GM18870 (cell line): Measurements from ENCODE around the gene PECR.
A peak's percentile ranks its signal among the peaks of the same experiment; 100 is the strongest.
"Not testable (repeated sequence)": the region's sequence is repeated elsewhere in the genome, so short reads cannot be mapped to it uniquely, and the experiment has no call there.

Source experiments
- ATAC-seq: cut with Tn5 transposase; IDR thresholded peaks from one replicate; pipeline ENCODE4 v1.9.1; 2021; ENCODE audit warnings: moderate library complexity; ENCODE audit not compliant: unreplicated experiment

Gene PECR

DNA sequence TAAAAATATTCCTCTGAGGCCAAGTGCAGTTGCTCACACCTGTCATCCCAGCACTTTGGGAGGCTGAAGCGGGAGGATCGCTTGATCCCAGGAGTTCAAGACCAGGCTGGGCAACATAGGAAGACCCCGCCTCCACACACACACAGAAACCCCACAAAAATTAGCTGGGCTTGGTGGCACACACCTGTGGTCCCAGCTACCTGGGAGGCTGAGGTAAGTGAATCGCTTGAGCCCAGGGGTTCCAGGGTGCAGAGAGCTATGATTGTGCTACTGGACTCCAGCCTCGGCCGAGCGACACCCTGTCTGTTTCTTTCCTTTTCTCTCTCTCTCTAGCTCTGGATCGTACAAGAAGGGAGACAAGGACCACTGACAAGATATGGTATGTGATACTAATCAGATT is 25.7 kb upstream of the PECR start:
- ATAC-seq: no peak

DNA sequence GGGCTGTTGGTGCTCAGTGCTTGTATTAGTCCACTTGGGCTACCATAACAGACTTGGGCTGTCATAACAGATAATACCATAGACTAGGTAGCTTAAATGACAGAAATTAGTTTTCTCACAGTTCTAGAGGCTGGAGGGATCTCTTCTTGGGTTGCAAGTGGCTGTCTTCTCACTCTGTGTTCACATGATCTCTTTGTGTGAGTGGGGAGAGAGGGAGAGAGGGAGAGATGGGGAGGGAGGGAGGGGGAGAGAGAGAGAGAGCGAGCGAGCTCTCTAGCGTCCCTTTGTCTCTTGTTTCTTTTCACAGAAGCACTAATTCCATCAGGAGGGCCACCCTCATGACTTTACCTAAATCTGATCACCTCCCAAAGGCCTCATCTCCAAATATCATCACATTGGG is 23.1 kb upstream of the PECR start:
- no peak for ATAC-seq

DNA sequence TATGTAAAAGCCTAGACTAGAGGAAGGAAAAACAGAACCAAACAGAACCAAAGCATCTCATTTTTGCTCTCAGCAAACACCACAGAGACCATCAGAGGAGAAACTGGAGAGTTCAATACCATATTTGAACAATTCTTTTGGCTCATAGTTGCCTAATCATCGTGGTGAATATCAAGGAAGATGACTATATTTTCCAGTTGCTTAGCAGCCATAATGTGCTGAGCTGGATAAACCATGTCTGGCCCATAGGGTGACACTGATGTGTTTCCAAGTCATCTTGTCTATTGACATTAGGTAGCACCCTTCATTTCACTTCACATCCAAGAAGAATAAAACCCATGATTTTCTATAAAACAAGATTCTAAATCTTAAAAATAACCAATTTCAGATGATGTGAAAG is 21.6 kb upstream of the PECR start:
- ATAC-seq: no peak

DNA sequence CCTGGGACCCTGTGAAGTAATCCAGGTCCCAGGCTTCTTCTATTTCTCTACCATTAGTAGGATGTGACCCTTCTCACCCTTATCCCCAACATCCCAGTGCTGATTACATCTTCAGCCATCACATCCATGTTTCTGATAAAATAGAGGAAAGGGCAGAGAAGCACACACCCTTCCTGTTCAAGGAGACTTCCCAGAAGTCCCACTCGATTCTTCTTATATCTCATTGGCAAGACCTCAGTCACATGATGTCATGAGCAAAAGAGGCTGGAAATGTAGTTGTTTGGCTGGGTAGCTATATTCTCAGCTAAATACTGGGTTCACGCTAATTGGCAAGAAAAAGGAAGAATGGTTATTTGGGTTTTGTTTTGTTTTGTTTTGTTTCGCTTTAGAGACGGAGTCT is 19.5 kb upstream of the PECR start:
- ATAC-seq: no peak

DNA sequence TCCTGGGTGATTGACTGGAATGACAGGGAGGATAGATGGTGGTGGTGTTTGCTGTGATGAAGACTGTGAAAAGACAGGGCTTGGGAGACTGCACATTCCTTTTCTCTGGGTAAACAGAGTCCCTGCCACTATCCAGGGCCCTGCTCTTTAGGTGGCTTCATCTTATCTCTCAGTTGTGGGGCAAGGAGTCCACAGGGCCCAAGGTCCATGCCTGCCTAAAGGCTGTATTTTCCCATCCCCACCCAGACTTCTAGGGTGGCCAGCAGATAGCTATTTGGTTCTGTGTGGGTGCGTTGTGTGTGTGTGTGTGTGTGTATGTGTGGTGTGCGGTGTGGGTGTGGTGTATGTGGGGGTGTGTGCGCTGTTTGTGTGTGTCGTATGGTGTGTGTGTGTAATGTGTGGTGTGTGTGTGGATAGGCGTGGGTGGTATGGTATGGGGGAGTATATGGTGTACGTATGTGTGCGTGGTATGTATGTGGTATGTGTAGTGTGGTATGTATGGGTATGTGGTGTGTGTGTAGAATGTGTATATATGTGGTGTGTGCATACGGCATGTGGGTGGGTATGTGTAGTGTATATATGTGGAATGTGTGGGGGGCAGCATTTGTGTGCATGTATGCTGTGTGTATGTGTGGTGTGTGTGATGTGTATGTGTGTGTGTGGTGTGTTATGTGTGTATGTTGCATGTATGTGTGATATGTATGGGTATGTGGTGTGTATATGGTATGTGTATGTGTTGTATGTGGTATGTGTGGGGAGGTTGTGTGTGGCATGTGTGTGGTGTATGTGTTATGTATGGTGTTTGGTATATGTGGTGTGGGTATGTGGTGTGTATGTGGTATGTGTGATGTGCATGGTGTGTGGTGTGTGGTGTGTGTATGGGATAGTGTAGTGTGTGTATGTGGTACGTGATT is 17.1 kb upstream of the PECR start:
- ATAC-seq: no peak

DNA sequence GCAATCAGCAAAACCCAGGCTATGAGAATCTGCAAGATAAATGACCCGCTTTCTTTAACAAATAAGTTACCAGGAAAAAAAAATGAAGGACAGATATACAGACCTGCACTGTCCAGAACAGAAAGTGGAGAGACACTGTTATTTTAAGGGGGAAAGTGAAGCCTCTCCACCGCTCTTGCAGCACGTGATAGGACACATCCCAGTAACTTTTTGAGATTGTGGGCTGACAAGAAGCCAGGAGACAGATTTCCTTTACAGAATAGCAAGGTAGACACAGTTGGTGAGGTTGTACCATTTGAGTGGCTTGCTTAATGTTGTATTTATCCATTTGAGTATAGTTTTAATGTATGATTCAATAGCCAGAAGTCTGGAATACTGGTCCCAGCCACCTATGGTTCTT is 13.1 kb upstream of the PECR start:
- no peak for ATAC-seq

DNA sequence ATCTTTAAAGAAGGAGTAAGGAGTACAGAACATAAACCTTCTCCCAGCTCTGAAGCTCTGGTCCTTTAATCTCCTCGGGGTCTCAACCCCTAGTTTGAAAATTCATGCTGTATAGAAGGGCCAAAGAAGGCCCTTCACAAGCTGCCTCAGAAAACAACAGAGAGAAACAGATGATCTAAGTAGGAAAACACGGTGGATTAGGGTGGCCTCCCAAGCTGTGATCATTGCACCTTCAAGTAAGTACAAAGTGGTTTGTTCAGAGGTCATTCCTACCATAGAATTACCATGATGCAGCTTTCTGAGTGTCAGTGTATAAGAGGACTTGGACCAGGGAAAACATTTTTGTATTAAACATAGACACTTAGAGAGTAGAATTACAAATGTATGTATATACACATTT is 11.0 kb upstream of the PECR start:
- no peak for ATAC-seq

DNA sequence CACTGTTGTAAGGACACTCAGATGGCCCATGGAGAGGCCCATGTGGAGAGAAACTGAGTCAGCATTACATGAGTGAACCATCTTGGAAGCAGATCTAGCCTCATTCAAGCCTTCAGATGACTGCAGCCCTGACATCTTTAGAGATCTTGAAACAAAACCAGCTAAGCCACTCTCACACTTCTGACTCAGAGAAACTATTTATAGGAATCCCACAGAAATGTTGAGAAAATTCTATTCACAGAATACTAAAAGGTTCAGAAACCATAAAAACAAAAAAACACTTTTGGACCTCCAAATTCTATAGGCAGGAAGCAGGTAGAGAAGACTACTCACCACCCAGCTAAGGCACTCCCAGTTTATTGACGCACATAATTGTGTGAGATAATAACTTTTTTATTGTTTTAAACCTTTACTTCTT is 8.8 kb upstream of the PECR start:
- peak; percentile 73 for ATAC-seq

DNA sequence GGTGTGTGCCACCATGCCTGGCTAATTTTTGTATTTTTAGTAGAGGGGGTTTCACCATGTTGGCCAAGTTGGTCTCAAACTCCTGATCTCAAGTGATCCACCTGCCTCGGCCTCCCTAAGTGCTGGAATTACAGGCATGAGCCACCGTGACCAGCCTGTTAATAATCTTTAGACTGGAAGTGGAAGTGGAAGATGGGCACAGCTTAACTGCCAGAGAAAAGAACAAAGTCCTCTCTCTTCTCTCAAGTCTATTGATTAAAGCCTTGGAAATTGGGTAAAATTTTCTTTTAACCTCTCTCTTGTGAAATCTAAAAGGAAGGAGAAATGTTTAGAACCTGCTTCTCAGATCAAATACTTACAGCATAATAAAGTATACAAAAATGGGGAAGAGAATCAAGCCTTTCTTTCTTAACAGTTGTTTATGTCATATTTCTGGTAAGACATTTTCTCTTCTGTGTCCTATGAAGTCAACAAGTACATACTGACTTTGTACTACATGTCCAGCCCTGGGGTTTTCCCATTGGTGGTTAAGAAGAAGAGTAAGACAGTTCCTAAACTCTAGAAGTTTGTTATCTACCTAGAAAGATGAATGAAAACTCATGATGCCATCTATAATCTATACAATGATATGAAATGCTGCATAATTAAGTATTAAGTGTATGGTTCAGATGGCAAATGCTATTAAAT is 4.7 kb upstream of the PECR start:
- ATAC-seq: no peak

DNA sequence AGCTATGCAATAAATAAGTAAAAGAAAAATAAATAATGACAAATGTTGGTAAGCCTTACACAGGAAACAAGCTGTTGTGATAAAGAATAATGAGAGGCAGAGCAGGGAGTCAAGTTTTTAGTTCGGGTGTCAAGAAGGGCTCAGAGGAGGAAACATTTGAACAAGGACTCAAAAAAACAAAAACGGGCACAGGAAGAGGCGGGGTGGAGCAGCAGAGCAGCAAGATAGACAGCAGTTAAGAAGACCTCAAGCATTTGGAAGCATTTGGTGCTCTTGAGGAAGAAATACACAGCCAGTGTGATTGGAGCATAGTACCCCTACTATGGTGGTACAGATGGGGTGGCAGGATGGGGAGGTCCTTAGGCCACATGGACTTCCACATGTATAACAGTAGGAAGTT is 2.9 kb upstream of the PECR start:
- ATAC-seq: no peak

DNA sequence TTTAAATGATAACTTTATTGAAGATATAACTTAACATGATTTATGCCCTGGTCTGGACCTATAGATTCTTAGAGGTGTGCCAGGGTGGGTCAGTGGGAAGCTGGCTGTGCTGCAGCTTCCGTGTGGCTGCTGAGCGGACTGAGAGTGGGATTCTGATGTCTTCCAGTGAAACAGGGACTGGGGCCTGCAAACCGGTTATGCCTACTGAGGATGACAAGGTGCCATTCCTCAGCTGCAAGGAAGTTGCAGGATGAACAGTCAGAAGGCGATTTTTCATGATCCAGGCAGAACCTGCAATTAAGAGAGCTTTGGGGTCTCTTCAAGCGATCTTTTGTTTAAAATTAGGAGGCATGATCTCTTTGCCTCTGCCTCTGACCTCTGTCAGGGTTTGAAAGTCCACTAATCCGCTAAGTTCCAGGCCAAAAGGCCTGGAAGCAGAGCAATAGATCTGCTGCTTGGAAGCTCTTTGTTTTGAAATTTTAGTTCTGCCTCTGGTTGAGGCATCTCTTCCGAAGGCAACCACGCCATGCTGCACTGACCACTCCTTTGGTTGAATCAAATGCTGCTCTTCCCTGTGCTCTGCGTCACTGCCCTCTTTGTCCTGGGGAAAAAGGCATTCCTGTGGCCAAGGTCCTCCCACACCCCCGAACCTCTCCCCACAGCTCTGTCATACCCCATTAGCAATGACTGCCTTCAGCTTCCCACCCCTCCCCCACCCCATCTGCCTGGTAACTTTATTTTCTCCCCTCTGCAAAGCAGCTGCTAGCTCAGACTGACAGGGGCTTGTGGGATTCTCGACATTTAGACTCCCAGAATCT is 2.1 kb upstream of the PECR start:
- no peak for ATAC-seq

DNA sequence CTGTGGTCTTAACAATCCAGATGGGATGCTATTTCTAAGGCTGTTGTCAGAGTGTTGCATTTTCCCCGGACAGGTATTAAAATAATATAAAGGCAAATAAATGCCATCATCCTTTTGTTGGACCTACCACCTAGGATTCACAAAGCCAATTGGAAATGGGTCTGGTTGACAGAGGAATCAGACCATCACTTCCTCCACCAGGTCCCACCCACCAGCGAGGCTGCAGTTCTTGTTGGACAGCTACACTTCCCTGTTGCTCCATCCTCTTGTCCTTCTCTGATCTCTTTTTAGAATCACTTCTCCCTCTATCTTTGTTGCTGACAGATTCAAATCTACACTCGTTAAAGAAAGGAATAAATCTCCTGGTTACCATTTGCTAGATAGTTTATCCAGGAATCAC is 1.2 kb upstream of the PECR start:
- ATAC-seq: no peak

DNA sequence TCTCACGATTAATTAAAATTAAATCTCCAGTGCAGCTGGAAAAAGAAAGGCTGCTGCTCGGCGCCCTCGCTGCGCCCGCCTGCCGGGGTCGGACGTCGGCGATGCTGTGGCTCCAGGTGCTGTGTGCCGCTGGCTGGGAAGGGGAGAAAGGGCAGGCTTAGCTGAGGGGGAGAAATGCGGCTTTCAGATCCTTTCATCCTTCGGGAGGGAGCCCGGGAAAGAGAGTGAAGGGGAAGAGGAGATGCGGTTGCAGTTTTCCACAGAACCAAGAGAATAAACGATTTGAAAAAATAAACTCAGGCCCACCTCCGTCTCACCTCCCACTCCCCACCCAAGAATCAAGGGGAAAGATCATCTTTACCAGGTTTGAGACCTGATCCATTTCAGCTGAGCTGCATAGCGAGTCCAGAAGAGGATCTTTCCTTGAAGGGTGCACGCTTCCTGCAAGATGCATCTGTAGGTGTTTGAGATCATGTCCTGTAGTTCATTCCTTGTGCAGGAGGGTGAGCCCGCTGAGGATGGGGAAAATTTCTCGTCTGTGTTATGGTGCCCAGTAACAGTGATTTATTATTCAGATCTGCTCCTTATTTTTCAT is 605 bp upstream of the PECR start:
- no peak for ATAC-seq

DNA sequence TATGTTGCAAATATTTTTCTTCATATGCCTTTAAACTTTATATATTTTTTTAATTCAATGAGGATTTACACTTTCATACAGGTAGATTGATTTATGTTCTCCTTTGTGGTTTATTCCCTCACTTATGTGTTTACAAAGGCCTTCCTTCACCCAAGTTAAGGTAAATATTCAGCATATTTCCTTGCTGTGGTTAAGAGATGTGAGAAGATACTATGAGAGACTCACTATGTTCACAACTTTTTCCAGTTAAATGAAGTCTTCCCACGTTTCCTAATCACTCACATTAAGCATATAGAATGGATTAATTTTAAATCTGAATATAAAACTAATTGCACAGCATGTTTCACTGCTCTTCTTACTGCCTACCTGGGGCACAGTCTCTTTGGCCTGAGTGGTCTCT is 597 bp downstream of the PECR start:
- ATAC-seq: no peak

DNA sequence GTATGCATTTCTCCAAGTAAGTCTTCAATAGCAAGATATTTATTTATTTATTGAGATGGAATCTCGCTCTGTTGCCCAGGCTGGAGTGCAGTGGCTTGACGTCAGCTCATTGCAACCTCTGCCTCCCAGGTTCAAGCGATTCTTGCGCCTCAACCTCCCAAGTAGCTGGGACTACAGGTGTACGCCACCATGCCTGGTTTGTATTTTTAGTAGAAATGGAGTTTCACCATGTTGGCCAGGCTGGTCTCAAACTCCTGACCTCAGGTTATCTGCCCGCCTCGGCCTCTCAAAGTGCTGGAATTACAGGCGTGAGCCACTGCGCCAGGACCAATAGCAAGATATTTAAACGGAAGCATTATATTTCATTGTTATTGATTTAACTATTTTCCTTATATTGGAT is 1.6 kb downstream of the PECR start:
- ATAC-seq: not testable (repeated sequence)

DNA sequence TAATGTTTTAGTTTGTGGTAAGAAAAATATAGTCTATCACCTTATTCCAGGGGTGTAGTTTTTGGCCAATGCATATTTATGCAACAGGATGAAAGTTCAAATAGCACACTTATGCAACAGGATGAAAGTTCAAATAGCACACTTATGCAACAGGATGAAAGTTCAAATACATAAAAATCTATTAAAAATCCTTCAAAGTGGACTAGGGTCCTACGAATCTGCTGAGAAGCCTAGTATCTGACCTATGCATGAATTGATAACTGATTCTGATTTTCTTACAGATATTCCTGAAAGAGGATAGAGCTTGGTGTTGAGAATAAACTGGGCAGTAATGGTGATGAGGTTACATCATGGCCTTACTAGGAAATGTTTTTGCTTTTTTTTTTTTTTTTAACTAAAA is 2.8 kb downstream of the PECR start:
- ATAC-seq: no peak

DNA sequence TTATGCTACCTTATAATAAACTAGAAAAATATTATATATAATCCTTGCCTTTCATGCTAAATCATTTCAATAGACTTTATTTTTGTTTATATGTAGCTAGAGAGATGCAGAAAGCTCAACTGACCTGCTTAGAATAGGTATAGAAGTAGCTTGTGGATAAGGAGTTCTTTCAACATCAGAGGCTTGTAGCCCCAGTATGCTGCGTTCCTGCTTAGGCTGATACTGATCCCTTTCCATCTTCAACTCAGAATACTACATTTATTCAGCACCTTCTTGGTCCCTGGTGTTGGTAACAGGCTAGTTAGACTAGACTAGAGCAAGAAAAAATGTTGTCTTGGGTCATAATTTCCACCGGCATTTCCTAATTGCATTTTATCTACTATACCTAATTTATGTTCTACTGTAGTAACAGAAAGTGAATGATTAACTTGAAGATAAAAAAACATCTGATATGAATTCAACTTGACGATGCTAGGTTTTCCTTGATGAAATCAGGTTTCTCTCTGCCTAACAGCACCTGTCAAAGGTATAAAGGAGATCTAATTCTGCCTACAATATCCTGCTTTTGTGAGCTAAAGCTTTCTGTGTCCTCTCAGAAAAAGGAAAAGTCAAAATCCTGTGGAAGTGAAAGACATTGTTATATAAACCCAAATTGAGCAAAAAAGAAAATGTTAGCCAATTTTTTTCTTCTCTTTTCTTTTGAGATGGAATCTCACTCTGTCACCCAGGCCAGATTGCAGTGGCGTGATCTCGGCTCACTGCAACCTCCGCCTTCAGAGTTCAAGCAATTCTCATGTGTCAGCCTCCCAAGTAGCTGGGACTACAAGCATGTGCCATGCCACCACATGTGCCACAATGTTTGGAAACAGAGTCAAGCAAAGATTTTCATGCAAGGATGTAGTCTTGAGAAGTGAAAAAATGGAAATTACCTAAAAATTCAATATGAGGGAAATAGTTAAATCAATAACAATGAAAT is 5.8 kb downstream of the PECR start:
- no peak for ATAC-seq

DNA sequence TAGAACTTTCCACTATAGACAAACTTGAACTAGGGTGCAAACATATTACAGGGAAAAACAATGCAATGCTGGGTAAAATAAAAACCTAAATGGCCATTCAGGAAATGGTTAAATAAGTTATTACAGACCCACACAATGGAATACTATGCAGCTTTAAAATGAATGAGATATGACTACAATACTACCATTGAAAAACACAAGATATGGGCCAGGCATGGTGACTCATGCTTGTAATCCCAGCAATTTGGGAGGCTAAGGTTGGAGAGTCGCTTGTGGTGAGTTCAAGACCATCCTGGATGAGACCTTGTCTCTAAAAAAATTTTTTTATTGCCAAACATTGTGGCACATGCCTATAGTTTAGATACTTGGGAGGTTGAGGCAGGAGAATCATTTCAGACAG is 6.8 kb downstream of the PECR start:
- no peak for ATAC-seq

DNA sequence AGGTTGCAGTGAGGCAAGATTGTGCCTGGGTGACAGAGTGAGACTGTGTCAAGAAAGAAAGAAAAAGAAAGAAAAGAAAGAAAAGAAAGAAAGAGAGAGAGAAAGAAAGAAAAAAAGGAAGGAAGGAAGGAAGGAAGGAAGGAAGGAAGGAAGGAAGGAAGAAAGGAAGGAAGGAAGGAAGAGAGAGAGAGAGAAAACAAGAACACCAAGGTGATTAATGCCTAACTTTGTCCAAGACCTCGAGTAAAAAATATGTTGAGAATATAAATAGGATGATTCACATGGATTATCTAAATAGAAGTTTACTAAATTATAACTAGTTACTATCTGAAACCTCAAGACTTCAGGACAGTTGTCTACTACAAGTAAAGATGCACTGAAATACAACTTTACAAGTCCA is 7.2 kb downstream of the PECR start:
- no peak for ATAC-seq

DNA sequence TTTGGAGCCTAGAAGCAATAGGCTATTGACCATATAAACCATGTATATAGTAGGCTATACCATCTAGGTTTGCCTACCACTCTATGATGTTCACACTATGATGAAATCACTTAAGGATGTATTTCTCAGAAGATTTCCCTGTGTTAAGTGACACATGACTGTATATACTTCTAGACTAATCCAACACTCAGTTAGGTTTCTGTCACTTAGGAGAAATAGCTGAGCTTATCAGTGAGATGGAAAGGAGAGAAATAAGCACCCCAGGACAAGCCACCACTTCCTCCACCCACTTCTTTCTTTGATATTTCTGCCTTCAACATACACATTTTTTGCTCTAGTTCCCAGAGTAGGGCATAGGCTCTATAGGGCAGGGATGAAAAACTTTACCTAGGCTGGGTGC is 7.8 kb downstream of the PECR start:
- no peak for ATAC-seq
